Measurements from ENCODE around the gene ZBED2.
"Not testable (repeated sequence)": the region's sequence is repeated elsewhere in the genome, so short reads cannot be mapped to it uniquely, and the experiment has no call there.

ZBED2 gene

DNA sequence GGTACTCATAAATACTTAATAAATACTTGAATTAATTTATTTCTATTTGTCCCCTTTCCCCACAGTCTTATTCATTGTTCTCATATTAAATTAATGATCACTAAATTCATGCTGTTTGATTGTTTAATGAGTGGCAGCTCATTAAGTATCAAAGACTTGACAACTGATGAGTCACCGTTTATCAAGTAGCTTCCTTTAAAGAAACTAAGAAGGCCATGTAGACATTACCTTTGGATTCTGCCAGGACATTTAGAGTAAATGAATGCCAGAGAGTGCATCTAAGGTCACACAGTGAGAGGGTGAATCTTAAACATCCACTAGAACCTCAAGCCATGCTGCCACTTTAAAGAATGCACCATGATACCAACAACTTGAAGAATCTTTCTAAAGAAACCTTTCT is 23.9 kb downstream of the ZBED2 start:
- no peak for DNase-seq (ENCODE audit: low read depth)

DNA sequence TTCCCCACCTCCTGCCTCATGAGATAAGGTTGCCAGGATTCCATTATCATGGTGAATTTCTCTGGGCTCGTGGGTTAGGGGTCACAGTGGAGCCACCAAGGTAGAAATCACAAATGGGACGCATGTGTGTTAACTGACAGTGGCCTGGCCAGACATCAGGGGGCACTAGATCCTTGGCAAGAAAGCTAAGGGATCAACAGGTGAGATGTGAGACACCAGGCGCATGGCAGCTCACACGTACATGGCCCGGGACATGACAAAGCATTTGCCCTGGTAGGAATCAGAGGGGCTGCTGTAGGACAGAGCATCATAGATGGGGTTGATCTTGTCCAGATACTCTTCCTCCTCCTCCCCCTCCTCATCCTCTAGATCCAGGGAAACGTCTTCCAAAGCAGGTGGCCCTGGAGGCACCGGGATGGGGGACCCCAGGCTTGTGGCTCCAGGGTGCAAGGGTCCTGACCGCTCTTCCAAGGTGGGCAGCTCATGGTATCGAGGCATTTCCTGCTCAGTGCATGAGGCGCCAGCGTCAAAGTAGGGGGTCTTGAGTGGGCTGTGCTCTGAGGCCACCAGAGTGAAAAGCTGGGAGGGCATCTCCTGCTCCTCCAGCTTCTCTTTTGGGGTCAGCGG is 24.6 kb downstream of the ZBED2 start:
- DNase-seq (ENCODE audit: low read depth): no peak

DNA sequence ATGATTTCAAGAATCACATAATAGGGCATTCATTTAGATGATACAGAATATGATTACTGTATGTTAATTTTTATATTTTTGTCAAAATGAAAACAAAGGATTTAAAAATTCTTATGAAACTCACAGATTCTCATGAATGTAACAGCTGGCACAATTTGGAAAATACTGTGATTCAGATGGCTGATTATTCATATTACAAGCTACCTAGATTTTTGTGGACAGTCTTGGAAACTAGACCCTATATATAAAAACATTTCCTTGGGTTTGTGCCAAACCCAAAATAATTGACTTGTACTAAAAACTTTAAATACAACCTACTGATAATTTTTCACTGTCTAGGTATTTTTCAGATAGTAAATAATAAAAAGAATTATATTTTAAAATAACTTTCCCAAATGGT is 26.2 kb downstream of the ZBED2 start:
- DNase-seq (ENCODE audit: low read depth): no peak

DNA sequence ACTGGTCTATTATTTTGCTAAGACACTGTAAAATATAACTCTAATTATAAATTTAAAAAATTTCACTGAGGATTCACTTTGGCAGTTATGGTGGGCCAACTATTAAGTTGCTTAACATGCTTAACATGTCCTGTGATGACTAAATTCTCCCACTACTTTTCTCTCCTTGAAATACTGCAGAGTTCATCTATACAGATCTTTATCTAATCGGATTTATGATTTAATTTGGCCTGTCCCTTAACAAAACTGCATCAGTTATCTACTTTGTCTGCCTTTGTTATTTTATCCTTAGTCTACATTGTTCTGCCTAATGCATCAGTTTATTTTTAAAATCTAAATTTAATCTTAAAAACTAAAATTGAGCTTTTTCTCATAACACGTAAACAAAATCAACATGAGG is 26.8 kb downstream of the ZBED2 start:
- DNase-seq (ENCODE audit: low read depth): no peak

DNA sequence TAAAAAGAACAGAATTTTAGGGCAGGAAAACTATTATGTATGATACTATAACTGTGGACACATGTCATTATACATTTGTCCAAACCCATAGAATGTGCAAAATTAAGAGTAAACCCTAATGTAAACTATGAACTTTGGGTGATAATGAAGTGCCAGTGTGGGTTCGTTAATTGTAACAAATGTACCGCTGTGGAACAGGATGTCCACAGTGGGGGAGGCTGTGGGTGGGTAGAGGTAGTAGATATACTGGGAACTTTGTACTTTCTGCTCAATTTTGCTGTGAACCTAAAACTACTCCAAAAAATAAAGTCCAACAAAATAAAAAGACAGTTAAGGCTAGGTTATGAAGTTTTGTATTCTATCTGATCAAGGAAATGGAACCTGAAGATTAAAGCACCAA is 28.3 kb downstream of the ZBED2 start:
- DNase-seq (ENCODE audit: low read depth): no peak

- DNase-seq (ENCODE audit: low read depth): not testable (repeated sequence)
Measured at GRCh38 chr3:111561902-111562301, 33.2 kb downstream of the ZBED2 start.

DNA sequence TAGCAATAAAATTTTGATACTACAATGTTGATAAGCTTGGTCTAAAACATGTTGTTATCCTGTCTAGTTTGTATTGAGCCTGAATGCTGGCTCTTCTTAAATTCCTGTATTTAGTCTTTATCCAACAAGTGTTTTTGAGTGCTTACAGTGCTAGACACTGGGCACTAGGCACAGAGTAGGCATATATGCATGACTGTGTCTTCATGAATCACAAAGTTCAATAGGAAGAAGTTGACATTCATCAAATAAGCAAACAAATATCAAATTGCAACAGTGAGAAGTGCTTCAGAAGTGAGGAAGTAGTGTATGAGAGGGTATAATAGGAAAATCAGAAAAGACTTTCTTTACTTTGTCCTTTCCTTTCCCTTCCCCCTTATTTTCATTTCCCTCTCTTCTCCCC is 46.4 kb downstream of the ZBED2 start:
- no peak for DNase-seq (ENCODE audit: low read depth)

GRCh38 chr3:111548092-111548491 is 47.1 kb downstream of the ZBED2 start:
- no peak for DNase-seq (ENCODE audit: low read depth)

GRCh38 chr3:111547631-111548030 is 47.5 kb downstream of the ZBED2 start:
- no peak for DNase-seq (ENCODE audit: low read depth)

DNA sequence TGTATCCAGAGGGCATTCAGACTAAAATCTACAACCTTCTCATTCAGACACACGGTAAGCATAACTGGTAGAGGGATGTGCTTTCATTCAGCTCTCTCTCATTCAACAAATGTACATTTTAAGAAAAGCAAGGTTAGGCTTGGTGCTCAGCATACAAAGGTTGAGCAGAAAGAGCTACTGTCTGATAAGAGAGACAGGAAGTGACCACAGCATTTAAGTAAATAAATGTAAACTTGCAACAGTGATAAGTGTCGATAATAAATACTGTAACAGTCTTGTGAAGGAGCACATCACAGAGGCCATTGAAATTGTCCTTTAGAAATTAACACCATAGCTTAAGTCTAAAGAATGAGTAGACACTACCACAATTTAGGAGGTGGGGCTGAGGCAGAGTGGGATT is 49.8 kb downstream of the ZBED2 start:
- DNase-seq (ENCODE audit: low read depth): no peak

Data from fibroblast of gingiva (primary cell).